CD4-positive, alpha-beta T cell treated with Interleukin-17A for 4 hours (primary cell): ENCODE results near the gene RAPGEF1.
"Not testable (repeated sequence)": the region's sequence is repeated elsewhere in the genome, so short reads cannot be mapped to it uniquely, and the experiment has no call there.

ENCODE experiments used
- DNase-seq: peaks from one replicate; pipeline ENCODE4 v3.0.0-alpha.2; 2020; ENCODE audit warnings: mixed read lengths

RAPGEF1 gene

GRCh38 chr9:131578731-131579504, 161.0 kb downstream of the RAPGEF1 start:
- peak; percentile 69 for DNase-seq

- no peak for DNase-seq
Measured at GRCh38 chr9:131578021-131578420, 161.9 kb downstream of the RAPGEF1 start.

DNA sequence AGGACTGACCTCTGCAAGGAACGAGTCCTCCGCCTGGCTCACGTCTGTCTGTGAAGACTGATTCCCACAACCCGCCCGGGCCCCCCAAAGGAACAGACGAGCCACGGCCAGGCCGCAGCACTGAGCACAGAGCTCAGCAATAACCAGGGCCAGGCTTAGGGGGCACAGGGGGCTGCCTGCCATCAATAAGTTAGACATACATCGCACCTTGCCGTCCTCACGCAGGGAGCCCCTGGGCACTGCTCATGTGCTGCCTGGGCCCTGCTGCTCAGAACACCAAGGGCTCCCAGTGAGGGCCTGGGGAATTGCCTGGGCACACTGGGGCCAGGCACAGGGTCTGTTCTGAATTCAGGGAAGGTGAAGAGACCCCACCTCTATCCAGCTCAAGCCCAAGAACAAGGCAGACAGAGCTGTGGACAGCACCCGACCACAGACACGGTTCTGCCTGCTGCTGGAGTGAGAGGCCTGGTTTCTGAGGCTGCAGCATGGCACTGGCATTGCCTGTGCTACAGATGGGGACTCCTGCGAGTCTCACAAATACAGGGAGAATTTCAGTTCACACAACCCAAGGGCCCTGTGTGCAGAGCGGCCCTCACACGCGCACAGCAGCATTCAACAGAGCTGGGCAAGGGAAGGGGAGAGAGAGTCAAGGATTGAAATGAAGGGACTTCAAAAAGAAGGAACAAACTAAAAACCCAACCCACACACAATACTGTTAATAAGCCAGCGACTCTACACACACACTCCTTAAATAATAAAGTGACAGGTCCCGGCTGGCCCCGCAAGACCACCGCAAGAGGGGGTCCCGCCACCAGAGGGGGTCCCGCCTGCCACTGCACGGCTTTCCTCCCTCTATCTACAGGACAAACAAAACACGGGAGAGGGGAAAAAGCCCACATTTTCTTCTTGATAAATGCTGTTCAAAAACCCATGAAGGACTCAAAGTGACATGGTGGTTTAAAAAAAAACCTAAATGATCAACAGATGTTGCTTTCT, 162.6 kb downstream of the RAPGEF1 start:
- no peak for DNase-seq

- no peak for DNase-seq
Measured at GRCh38 chr9:131575946-131576853, 163.7 kb downstream of the RAPGEF1 start.

DNA sequence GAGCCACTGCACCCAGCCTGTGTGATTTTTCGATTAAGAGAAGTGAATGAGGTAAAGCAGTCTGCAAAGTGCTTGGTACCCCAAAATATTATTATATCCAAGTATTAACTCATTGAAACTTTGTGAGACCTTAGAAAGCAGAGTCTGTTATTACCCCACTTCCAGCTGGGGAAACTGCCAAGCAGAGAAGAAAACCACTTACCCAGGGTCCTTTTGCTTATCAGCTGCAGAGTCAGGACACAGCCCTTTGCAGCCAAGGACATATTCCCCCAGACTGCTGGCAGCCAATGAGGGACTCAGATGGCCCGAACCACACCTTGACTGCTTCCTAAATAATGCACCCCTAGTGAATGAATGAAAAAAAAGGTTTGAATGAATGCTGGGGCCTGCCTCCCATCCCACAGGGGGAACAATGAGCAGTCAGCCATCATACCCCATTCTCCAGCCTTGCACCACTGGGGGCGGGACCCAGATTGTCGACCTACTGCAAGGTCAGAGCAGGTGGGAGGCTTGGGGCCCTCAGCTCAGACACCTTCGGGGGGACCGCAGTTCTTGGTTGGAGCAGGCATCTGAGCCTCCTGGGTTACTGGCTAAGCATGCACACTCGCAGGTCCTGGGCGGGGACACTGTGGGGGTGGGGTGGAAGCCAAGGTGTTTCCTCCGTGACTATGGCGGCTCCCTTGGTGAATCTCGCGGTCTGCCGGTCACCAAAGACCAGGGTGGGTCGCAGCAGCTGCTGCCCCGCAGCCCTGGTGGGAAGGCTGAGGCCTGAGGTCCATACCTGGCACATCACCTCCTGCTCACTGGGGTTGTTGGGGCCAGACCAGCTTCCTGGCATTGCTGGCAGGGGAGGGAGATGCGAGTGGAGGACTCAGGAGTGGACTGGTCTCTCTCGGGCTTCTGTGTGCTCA, 164.9 kb downstream of the RAPGEF1 start:
- DNase-seq, result no peak

- no peak for DNase-seq
Measured at GRCh38 chr9:131567910-131568309, 172.0 kb downstream of the RAPGEF1 start.

GRCh38 chr9:131566158-131566557, 173.7 kb downstream of the RAPGEF1 start:
- no peak for DNase-seq

GRCh38 chr9:131565369-131565768, 174.5 kb downstream of the RAPGEF1 start:
- DNase-seq, result no peak

DNA sequence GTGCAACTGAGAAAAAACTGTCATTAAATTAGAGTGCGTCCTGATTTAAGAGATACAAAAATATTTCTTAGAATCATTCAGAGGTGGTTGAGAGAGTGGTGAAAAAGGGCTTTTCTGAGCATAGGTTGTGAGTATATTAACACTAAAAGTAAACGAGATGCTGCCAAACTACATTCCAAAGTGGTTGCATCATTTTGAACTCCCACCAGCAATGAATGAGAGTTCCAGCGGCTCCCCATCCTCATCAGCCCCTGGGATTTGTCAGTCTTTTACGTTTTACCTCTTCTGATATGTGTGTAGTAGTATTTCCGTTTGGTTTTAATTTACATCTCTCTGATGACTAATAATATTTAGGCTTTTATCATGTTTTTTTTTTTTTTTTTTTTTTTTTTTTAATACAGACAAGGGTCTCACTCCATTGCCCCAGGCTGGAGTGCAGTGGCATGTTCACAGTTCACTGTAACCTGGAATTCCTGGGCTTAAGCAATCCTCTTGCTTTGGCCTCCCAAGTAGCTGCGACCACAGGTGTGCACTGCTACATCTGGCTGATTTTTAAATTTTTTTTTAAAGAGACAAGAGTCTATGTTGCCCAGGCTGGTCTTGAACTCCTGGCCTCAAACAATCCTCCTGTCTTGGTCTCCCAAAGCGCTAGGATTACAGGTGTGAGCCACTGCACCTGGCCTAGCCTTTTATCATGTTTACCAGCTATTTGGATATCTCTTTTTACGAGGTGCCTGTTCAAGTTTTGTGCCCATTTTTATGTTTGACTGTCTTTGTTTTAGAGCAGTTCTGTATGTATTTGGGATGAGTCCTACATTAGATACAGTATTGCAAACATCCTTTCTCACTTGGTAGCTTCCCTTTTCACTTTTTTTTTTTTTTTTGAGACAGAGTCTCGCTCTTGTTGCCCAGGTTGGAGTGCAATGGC, 177.6 kb downstream of the RAPGEF1 start:
- DNase-seq, result no peak

GRCh38 chr9:131559421-131560000, 180.4 kb downstream of the RAPGEF1 start:
- no peak for DNase-seq

DNA sequence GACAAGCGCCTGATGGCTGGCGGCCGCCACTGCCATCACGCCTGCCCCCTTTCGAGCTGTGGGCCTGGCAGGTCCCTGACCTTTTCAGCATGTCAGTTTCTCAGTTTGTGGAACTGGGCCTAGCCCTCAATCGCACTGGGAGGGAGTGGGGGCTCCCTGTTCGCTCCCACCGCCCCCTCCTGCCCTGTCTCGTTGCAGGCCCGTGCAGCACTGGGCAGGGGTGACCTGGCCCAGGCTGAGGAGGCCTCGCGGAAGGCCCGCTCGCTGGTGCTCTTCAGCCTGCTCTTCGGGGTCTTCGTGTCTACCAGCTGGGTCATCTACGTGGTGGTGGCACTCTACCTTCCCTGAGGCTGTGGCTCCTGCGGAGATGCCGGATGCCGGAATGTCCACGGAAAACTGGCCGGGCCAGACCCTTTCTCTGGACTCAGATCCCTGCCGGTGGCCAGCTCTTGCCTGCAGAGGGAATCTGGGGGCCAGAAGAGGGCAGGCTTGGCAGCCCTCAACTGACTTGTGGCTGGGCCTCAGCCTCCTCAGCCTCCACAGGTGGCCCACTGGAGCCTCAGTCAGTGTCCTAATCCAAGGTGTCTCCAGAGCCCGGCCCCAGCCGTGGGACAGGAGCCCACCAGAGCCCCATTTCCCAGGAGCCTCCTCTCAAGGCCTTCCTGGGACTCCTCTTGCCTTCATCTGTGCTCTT, 181.9 kb downstream of the RAPGEF1 start:
- DNase-seq, result no peak

DNA sequence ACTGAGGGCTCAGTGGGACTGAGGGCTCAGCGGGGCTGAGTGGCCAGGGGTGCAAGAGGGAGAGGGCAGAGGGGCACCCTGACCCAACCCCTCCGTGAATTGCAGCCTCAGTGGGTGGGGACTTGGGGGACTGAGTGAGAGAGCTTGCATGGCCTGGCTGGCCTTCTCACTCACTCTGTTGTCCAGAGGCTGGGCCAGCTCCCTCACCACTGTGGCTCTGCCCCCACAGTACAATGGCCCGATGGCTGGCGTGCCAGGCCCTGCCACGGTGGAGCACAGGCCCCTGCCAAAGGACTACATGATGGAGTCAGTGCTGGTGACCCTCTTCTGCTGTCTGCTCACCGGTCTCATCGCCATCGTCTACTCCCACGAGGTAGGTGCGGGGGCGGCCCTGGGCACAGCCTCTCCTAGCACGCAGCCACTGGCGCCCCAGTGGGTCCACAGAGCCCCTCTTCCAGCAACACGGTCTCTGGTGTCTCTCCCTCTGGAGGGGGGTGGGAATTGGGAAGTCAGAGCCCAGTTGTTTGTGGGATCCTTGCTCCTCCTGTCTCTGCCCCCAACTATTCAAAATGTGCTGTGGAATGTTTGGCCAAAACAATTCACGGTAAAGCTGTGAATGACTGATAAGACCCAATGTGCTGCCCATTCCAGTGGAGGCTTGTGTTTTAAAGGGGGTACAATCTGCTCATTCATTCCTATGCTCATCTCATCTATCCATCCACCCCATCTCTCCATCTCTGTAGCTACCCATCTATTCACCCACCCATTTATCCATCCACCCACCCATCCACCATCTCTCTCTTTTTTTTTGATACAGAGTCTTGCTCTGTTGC, 183.8 kb downstream of the RAPGEF1 start:
- DNase-seq, result no peak

GRCh38 chr9:131554843-131555351, 185.0 kb downstream of the RAPGEF1 start:
- DNase-seq, result no peak

DNA sequence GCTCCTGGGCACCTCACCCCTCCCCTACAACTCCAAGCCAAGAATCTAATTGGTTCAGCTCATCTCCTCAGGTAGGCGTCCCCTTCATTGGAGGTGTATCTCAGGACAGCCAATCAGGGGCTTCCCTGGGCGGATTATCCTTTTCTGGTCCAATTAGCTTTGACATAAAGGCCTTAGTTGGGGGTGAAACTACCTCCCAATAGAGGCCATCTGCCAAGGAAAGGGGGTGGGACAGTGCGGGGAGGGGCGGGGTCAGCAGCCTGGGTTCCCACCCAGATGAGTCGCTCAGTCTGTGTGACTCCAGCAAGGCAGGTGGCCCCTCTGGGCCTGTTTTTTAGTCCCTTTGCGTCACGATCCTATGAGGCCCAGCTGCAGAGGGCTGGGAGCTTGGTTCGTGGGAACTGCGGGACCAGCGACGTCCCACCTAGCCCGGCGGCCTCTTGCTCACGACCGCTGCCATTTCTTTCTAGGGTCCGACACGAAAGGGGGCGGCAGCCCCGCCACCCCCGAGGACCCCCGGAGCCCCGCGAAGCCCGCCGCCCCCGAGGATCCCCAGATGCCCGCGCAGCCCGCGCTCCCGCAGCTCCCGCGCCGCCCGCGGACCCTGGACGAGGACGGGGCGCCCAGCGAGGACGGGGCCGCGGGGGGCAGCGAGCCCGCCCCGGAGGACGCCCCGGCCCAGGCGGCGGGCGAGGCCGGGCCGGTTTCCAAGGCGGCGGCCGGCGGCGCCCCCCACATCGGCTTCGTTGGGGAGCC, 185.6 kb downstream of the RAPGEF1 start:
- DNase-seq, result no peak

GRCh38 chr9:131552030-131552429, 187.8 kb downstream of the RAPGEF1 start:
- no peak for DNase-seq

GRCh38 chr9:131550465-131550864, 189.4 kb downstream of the RAPGEF1 start:
- not testable (repeated sequence) for DNase-seq

- DNase-seq, result not testable (repeated sequence)
Measured at GRCh38 chr9:131549186-131549585, 190.7 kb downstream of the RAPGEF1 start.
